ENCODE results near the gene HERPUD2. TPM values are rescaled to one million over a fixed set of nuclear protein-coding genes. Genes with fewer than 3 reads are reported as not detected.

Gene HERPUD2
- total and polyA plus RNA-seq, 2 of the 8 experiments (the other 6 are each of a cell fraction or from before 2014, with no cell fraction given): 18.3 to 27.3 TPM

- no peaks in the 10 kb centered on the region for H3K79me2 ChIP-seq (ENCODE audit: control insufficient read depth in 1 of 2, insufficient read depth in 2 of 2, low read length in 2 of 2)
- no peak overlapping the region for H3K23ac ChIP-seq (ENCODE audit: insufficient read length)
- H2AFZ ChIP-seq (ENCODE audit: low read length): no peak overlapping the region
- no peak overlapping the region for H2BK5ac ChIP-seq (ENCODE audit: low read depth, low read length)
- no peak overlapping the region for H4K8ac ChIP-seq (ENCODE audit: extremely low read depth, insufficient read depth, low read length)
- H3K36me3 ChIP-seq (ENCODE audit: control insufficient read depth in 2 of 4, insufficient read depth in 4 of 4, low read length in 3 of 4): peaks cover 3 to 11% (median 4%) of the 10 kb centered on the region in 4 experiments; a peak in 5 of 8 replicates
- no peak overlapping the region for H3K4ac ChIP-seq (replicated peaks; ENCODE audit: insufficient read length, low read depth, low read length)
- no peak overlapping the region for H2BK15ac ChIP-seq (ENCODE audit: low read length)
- H3K23me2 ChIP-seq (ENCODE audit: low read depth, low read length): no peaks in the 10 kb centered on the region
- H3K4me2 ChIP-seq (ENCODE audit: insufficient read depth in 1 of 2, low read depth in 2 of 2, low read length in 2 of 2): no peak overlapping the region
- H4K91ac ChIP-seq (replicated peaks; ENCODE audit: insufficient read length, low read length): no peak overlapping the region
- no peak overlapping the region for H3K56ac ChIP-seq (replicated peaks; ENCODE audit: insufficient read length, low read depth, low read length)
- no peak overlapping the region for H2BK20ac ChIP-seq (ENCODE audit: low read length)
- H2BK12ac ChIP-seq (ENCODE audit: low read depth, low read length): no peak overlapping the region
- H3K27me3 ChIP-seq (replicated peaks in 1 of 4; ENCODE audit: control insufficient read depth in 3 of 4, extremely low read depth in 1 of 4, insufficient read depth in 3 of 4, low read length in 3 of 4): no peaks in the 10 kb centered on the region
- no peak for FAIRE-seq
- no peak overlapping the region for H2AK5ac ChIP-seq (ENCODE audit: low read depth, low read length)
- no peak overlapping the region for H3K27ac ChIP-seq (ENCODE audit: low read depth, low read length)
- H3K18ac ChIP-seq (ENCODE audit: extremely low read depth, low read length): no peak overlapping the region
- no peak overlapping the region for H3K14ac ChIP-seq (ENCODE audit: insufficient read length)
- H4K20me1 ChIP-seq (replicated peaks in 1 of 2; ENCODE audit: control insufficient read depth in 1 of 2, insufficient read depth in 2 of 2, low read length in 2 of 2): no peaks in the 10 kb centered on the region
- ChIA-PET CTCF (ENCODE audit: partially characterized antibody) (interaction anchor here (0.6 to 2.1 kb wide), 6 partner anchors 37 to 742 kb away, joined by 3 to 7 read pairs (median 4); no protein-coding TSS in a partner anchor), POLR2A (ENCODE audit: partially characterized antibody) (no interaction called here)
- H3K4me1 ChIP-seq (replicated peaks in 1 of 4; ENCODE audit: control insufficient read depth in 3 of 4, insufficient read depth in 4 of 4, low read length in 3 of 4): no peaks in the 10 kb centered on the region
- H4K5ac ChIP-seq (ENCODE audit: insufficient read length, low read depth, low read length): no peak overlapping the region
- H3K9me3 ChIP-seq (ENCODE audit: insufficient read depth in 2 of 2, low read depth in 1 of 2, low read length in 1 of 2): no peaks in the 10 kb centered on the region
- H2BK120ac ChIP-seq (replicated peaks; ENCODE audit: low read depth, low read length): no peak overlapping the region
- WGBS, 2 experiments (ENCODE audit: extremely low coverage in 1 of 2, insufficient coverage in 1 of 2, insufficient read length in 1 of 2, insufficient replicate concordance in 2 of 2, low coverage in 1 of 2, low lambda C conversion rate in 2 of 2, missing lambda C conversion rate in 1 of 2): 92% methylated on average over 3 of the region's 3 CpGs; no CpG with 5 or more reads in 1 of the 2 experiments
- no peak for DNase-seq (ENCODE audit: low read depth in 1 of 2, low spot score in 2 of 2)
- no peak overlapping the region for H3K9ac ChIP-seq (replicated peaks in 1 of 4; ENCODE audit: extremely low read depth in 1 of 4, low read depth in 3 of 4, low read length in 3 of 4)
- no peak overlapping the region for H3K4me3 ChIP-seq (ENCODE audit: extremely low read depth in 1 of 4, insufficient read depth in 2 of 4, low read depth in 3 of 4, low read length in 4 of 4)
- H3K79me1 ChIP-seq (ENCODE audit: low read depth, low read length): no peaks in the 10 kb centered on the region
- TF ChIP-seq BCL11A (IDR thresholded peaks at IDR 0.05; ENCODE audit: low read depth in 2 of 2, low read length in 2 of 2) (no peak), SUZ12 (IDR thresholded peaks at IDR 0.05; ENCODE audit: low read length) (no peak), ATF2 (IDR thresholded peaks at IDR 0.05; ENCODE audit: low read length) (no peak), CBX8 (IDR thresholded peaks at IDR 0.05; ENCODE audit: borderline replicate concordance, low read depth, low read length) (no peak), CBX5 (IDR thresholded peaks at IDR 0.05; ENCODE audit: low read depth, low read length) (no peak), SAP30 (IDR thresholded peaks at IDR 0.05; ENCODE audit: insufficient read depth, insufficient replicate concordance, low read length) (no peak), ASH2L (IDR thresholded peaks at IDR 0.05; ENCODE audit: low read length) (no peak), POU5F1 (IDR thresholded peaks at IDR 0.05; ENCODE audit: low read depth, low read length) (no peak), BACH1 (IDR thresholded peaks at IDR 0.05; ENCODE audit: low read length) (no peak), SIN3A (conservative IDR thresholded peaks at IDR 0.05 in 1 of 2, IDR thresholded peaks at IDR 0.05 in 1 of 2; ENCODE audit: low read depth in 1 of 2, low read length in 2 of 2) (no peak)
Observed at GRCh38 chr7:35630024-35630972, 64.6 kb downstream of the HERPUD2 start.

Data from H1 (cell line).